GM12878 (cell line): ENCODE measurements around the gene SUPT4H1. TPM values are rescaled to one million over a fixed set of nuclear protein-coding genes. Genes with fewer than 3 reads are reported as not detected.

Experiments
- ATAC-seq: fragments of 200-7000 bp; cut with Tn5 transposase; 3 replicates; pipeline ENCODE4 v1.9.1; 2020; ENCODE audit warnings: mild to moderate bottlenecking, moderate library complexity
- BruUV-seq: library from RNA; stranded (reverse); fragments of 400-500 nt; replicated peaks from 2 replicates; lab custom pipeline; 2021; lab: Mats Ljungman, UMichigan
- CTCF ChIA-PET: fragments of 300-600 bp; sonication (Branson Sonifier 250); formaldehyde crosslinking; extraction: SDS; loops from one replicate; lab custom pipeline; 2021; ENCODE audit warnings: inconsistent platforms; lab: Yijun Ruan, JAX
- POLR2A ChIA-PET: fragments of 350-600 bp; formaldehyde crosslinking; extraction: SDS; loops from one replicate; lab custom pipeline; 2021; ENCODE audit warnings: inconsistent platforms; lab: Charles Lee
- RAD21 ChIA-PET: fragments of 300-600 bp; sonication (Branson Sonifier 250); formaldehyde crosslinking; loops from one replicate; lab custom pipeline; 2023; ENCODE audit warnings: antibody characterized with exemption; ENCODE audit not compliant: unreplicated experiment; lab: Charles Lee
- SMC1A ChIA-PET: fragments of 300-600 bp; sonication (Branson Sonifier 250); formaldehyde crosslinking; loops from one replicate; lab custom pipeline; 2023; ENCODE audit not compliant: unreplicated experiment, uncharacterized antibody; lab: Charles Lee
- DNase-seq: peaks from one replicate; pipeline ENCODE4 v3.0.0-alpha.2; 2011; ENCODE audit warnings: low read depth, low spot score
- FAIRE-seq: peaks from 3 replicates; lab custom pipeline; 2011; peaks lifted over from hg19 to GRCh38; lab: Jason Lieb, UNC
- H2AFZ ChIP-seq: 2 replicates; pipeline ENCODE4 v1.6.0; 2011; ENCODE audit warnings: low read depth, low read length, control low read depth; ENCODE audit not compliant: control insufficient read depth
- H3K27ac ChIP-seq: 2 replicates; pipeline ENCODE4 v1.5.1; 2011; ENCODE audit warnings: control low read depth; ENCODE audit not compliant: control insufficient read depth, insufficient read depth
- H3K27me3 ChIP-seq, 2 experiments: replicated peaks in 1 of 2; 2 replicates each; pipeline versions ENCODE4 v1.6.0 to v1.6.1; 2011; ENCODE audit warnings: low read length in 1 of 2; ENCODE audit not compliant: control insufficient read depth in 2 of 2, insufficient read depth in 2 of 2
- H3K36me3 ChIP-seq, 2 experiments: 2 replicates each; pipeline ENCODE4 v1.5.1; 2011; ENCODE audit warnings: low read length in 1 of 2; ENCODE audit not compliant: control insufficient read depth in 2 of 2, insufficient read depth in 2 of 2
- H3K4me1 ChIP-seq: 2 replicates; pipeline ENCODE4 v1.6.1; 2011; ENCODE audit warnings: mild to moderate bottlenecking, low read length, moderate library complexity, mixed read lengths; ENCODE audit not compliant: control insufficient read depth, insufficient read depth
- H3K4me2 ChIP-seq: 2 replicates; pipeline ENCODE4 v1.6.0; 2011; ENCODE audit warnings: control low read depth; ENCODE audit not compliant: control insufficient read depth, insufficient read depth
- H3K4me3 ChIP-seq: fragments of 200-600 bp; sonication (generic); 2 replicates; pipeline ENCODE4 v1.5.1; 2016
- H3K79me2 ChIP-seq: 2 replicates; pipeline ENCODE4 v1.6.0; 2011; ENCODE audit warnings: low read length; ENCODE audit not compliant: control insufficient read depth, insufficient read depth
- H3K9ac ChIP-seq: 2 replicates; pipeline ENCODE4 v1.8.0; 2011; ENCODE audit warnings: low read length, control low read depth, mixed read lengths; ENCODE audit not compliant: control insufficient read depth, insufficient read depth
- H3K9me3 ChIP-seq: replicated peaks from 3 replicates; pipeline ENCODE4 v1.5.1; 2011; ENCODE audit warnings: mild to moderate bottlenecking, low read length; ENCODE audit not compliant: control insufficient read depth, insufficient read depth
- H4K20me1 ChIP-seq: 2 replicates; pipeline ENCODE4 v1.6.0; 2011; ENCODE audit not compliant: control insufficient read depth, insufficient read depth
- BMI1 ChIP-seq: fragments of 450-650 bp; IDR thresholded peaks from 2 replicates; pipeline ENCODE4 v1.6.1; 2016; ENCODE audit warnings: mild to moderate bottlenecking, moderate library complexity, borderline replicate concordance
- GATAD2B ChIP-seq: fragments of 450-650 bp; conservative IDR thresholded peaks from 2 replicates; pipeline ENCODE4 v1.6.1; 2017; ENCODE audit warnings: low read depth, mild to moderate bottlenecking, moderate library complexity
- IKZF2 ChIP-seq, 2 experiments: fragments of 450-650 bp; IDR thresholded peaks; 2 replicates each; pipeline ENCODE4 v1.6.1; 2017; ENCODE audit warnings: mild to moderate bottlenecking in 2 of 2, moderate library complexity in 2 of 2
- KLF5 ChIP-seq: fragments of 450-650 bp; IDR thresholded peaks from 2 replicates; pipeline ENCODE4 v1.6.1; 2014; ENCODE audit warnings: mild to moderate bottlenecking; ENCODE audit not compliant: partially characterized antibody
- MYC ChIP-seq: IDR thresholded peaks from 2 replicates; pipeline ENCODE4 v1.6.1; 2011; ENCODE audit warnings: mild to moderate bottlenecking, low read length, moderate library complexity, inconsistent platforms; ENCODE audit not compliant: insufficient read depth, insufficient replicate concordance, insufficient read length, severe bottlenecking
- SREBF1 ChIP-seq: IDR thresholded peaks from 2 replicates; pipeline ENCODE4 v1.6.1; 2012; ENCODE audit warnings: mild to moderate bottlenecking, low read length
- YBX1 ChIP-seq: fragments of 450-650 bp; IDR thresholded peaks from 2 replicates; pipeline ENCODE4 v1.6.1; 2016; ENCODE audit warnings: antibody characterized with exemption
- ZBED1 ChIP-seq: IDR thresholded peaks from 2 replicates; pipeline ENCODE4 v1.6.1; 2016; ENCODE audit warnings: borderline replicate concordance
- WGBS: methylation state at CpG from one replicate; pipeline ENCODE4 v1.1.6; 2016; ENCODE audit warnings: low lambda C conversion rate; ENCODE audit not compliant: insufficient replicate concordance, insufficient coverage; ENCODE audit errors: missing lambda C conversion rate; 5-methylcytosine and 5-hydroxymethylcytosine counted together
- in situ Hi-C: fragments of 300-500 bp; cut with MboI; formaldehyde crosslinking; loops from 9 replicates; pipeline ENCODE4 v1.14.3; 2018; ENCODE audit warnings: mixed read lengths
- intact Hi-C: fragments of 100-400 bp; cut with micrococcal nuclease; formaldehyde crosslinking; loops from one replicate; pipeline ENCODE4 v1.14.2; 2022; ENCODE audit not compliant: unreplicated experiment
- polyA plus RNA-seq, 11 experiments: library from polyadenylated mRNA; depleted of rRNA in 4 of 11; unstranded in 6 of 11; stranded (reverse) in 5 of 11; fragments of >200 nt; fragmentation: Nextera tagmentation in 4 of 11; fragmentation: Illumina TruSeq in 1 of 11; extraction: Ambion mirVana in 4 of 11; extraction: Trizol in 1 of 11; gene quantifications; 1 replicate in 1 of 11; 2 replicates in 10 of 11; pipeline versions ENCODE4 v1.2.1 to v1.2.3, GENCODE V29; 2011 to 2016; ENCODE audit warnings: inconsistent platforms in 2 of 11, missing spikeins in 2 of 11, low read depth in 1 of 11
- total RNA-seq, 4 experiments: library from RNA; depleted of rRNA in 3 of 4; stranded (reverse); fragments of >200 nt in 3 of 4; fragmentation: Illumina TruSeq in 1 of 4; extraction: Trizol in 1 of 4; gene quantifications; 2 replicates each; pipeline versions ENCODE4 v1.2.1 to v1.2.3, GENCODE V29; 2013 to 2021
- TF ChIP-seq, protein P1 (sequence below): IDR thresholded peaks from 2 replicates; pipeline ENCODE4 v1.6.1; 2012; ENCODE audit warnings: low read depth, low read length, improper control_type of control experiment
- TF ChIP-seq, protein P2 (sequence below): fragments of 450-650 bp; IDR thresholded peaks from 2 replicates; pipeline ENCODE4 v1.6.1; 2017; ENCODE audit warnings: antibody characterized with exemption, mild to moderate bottlenecking, moderate library complexity
- TF ChIP-seq, protein P3 (sequence below): fragments of 450-650 bp; IDR thresholded peaks from 2 replicates; pipeline ENCODE4 v1.6.1; 2018; ENCODE audit warnings: borderline replicate concordance, mild to moderate bottlenecking; ENCODE audit not compliant: partially characterized antibody
- TF ChIP-seq, protein P4 (sequence below): fragments of 450-650 bp; IDR thresholded peaks from 2 replicates; pipeline ENCODE4 v1.6.1; 2014; ENCODE audit warnings: mild to moderate bottlenecking
- TF ChIP-seq, protein P5 (sequence below): fragments of 450-650 bp; IDR thresholded peaks from 2 replicates; pipeline ENCODE4 v1.6.1; 2017; ENCODE audit warnings: borderline replicate concordance

SUPT4H1 gene
- total and polyA plus RNA-seq, 10 of the 15 experiments (the other 5 are each of a cell fraction or from before 2014, with no cell fraction given): 83.8 to 293 (median 128) TPM

DNA sequence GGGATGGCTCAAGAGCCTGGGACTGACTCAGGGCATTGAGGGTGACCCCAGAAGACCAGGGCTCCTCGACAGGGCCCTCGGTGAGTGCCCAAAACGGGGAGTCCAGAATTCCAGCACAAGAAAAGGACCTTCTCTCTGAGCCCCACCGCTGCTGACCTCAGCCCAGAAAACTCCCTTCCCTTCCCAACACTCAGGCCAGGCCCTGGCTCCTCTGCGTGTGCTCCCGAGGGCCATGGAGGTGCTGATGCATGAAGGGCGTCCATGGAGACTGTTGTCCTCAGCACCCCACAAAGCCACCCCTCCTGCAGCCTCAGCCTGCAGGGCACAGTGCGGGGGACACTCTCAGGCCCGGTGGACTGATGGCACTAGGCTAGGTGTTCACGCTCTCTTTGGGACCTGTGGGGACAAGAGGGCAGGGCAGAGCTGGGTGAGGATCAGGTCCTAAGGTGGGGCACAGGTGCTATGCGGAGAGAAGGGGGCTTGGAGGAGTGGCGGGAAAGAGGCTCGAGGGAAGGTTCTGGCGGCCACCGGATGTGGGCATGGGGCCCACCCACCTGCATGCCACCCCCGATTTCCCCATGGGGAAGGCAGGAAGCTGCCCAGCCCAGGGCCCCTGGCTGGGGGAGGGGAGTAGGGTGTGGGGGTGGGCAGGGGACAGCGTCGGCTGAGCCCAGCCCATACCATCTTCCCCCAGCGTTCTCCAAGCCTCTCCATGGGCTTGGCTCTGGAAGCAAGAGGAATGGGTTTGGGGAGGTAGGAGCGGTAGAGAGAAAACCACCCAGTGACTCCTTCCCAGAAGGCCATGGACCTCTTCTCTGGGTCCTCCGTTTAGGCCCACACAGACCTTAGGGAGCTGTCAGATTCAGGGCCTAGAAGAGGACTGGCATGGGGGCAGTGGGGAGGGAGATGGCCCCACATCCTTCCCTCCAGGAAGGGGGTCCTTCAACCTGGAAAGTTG, 18.9 kb downstream of the SUPT4H1 start:
- ATAC-seq (no peak), FAIRE-seq (no peak), DNase-seq (no peak)
- H3K79me2 ChIP-seq: peaks cover 88% of the 10 kb centered on the region
- intact Hi-C loops (no loop called here), in situ Hi-C loops (loop anchor here (10.0 kb wide), 1 partner anchor 1502 kb away; no protein-coding TSS in a partner anchor)
- H2AFZ ChIP-seq: no peak overlapping the region
- H3K27me3 ChIP-seq: no peaks in the 10 kb centered on the region
- H4K20me1 ChIP-seq: no peaks in the 10 kb centered on the region; the same call in 1 of the 2 replicates
- 0% methylated on average over 19 of the region's 21 CpGs for WGBS
- BruUV-seq: no TSS peak
- H3K4me3 ChIP-seq: peak overlapping the region; percentile 83
- peak overlapping the region; percentile 100 for H3K27ac ChIP-seq
- ChIA-PET RAD21 (interaction anchor here (0.8 to 18.1 kb wide), 9 partner anchors 9 to 379 kb away, joined by 3 to 323 read pairs (median 3); partner anchors contain the start of genes RNF43 and SUPT4H1), CTCF (interaction anchor here (1.0 to 3.2 kb wide), 6 partner anchors 8 to 82 kb away, joined by 3 to 28 read pairs (median 8); partner anchors contain the start of gene RNF43), SMC1A (interaction anchor here (1.2 to 8.6 kb wide), 6 partner anchors 11 to 84 kb away, joined by 3 to 143 read pairs (median 8); partner anchors contain the start of genes RNF43 and SUPT4H1), POLR2A (interaction anchor here (0.5 to 18.5 kb wide), 9 partner anchors 11 to 772 kb away, joined by 3 to 373 read pairs (median 4); partner anchors contain the start of genes RNF43 and SUPT4H1)
- H3K36me3 ChIP-seq: peaks cover 6 to 14% of the 10 kb centered on the region in 2 experiments
- H3K9me3 ChIP-seq: no peaks in the 10 kb centered on the region; the same call in 2 of the 3 replicates
- H3K9ac ChIP-seq: peak overlapping the region; percentile 100
- H3K4me1 ChIP-seq: peaks cover 45% of the 10 kb centered on the region
- H3K4me2 ChIP-seq: peak overlapping the region; percentile 99
- TF ChIP-seq, protein P1, sequence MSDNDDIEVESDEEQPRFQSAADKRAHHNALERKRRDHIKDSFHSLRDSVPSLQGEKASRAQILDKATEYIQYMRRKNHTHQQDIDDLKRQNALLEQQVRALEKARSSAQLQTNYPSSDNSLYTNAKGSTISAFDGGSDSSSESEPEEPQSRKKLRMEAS: no peak; the same call in 1 of the 2 replicates
- TF ChIP-seq, protein P2, sequence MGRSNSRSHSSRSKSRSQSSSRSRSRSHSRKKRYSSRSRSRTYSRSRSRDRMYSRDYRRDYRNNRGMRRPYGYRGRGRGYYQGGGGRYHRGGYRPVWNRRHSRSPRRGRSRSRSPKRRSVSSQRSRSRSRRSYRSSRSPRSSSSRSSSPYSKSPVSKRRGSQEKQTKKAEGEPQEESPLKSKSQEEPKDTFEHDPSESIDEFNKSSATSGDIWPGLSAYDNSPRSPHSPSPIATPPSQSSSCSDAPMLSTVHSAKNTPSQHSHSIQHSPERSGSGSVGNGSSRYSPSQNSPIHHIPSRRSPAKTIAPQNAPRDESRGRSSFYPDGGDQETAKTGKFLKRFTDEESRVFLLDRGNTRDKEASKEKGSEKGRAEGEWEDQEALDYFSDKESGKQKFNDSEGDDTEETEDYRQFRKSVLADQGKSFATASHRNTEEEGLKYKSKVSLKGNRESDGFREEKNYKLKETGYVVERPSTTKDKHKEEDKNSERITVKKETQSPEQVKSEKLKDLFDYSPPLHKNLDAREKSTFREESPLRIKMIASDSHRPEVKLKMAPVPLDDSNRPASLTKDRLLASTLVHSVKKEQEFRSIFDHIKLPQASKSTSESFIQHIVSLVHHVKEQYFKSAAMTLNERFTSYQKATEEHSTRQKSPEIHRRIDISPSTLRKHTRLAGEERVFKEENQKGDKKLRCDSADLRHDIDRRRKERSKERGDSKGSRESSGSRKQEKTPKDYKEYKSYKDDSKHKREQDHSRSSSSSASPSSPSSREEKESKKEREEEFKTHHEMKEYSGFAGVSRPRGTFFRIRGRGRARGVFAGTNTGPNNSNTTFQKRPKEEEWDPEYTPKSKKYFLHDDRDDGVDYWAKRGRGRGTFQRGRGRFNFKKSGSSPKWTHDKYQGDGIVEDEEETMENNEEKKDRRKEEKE: no peak
- TF ChIP-seq, protein P3, sequence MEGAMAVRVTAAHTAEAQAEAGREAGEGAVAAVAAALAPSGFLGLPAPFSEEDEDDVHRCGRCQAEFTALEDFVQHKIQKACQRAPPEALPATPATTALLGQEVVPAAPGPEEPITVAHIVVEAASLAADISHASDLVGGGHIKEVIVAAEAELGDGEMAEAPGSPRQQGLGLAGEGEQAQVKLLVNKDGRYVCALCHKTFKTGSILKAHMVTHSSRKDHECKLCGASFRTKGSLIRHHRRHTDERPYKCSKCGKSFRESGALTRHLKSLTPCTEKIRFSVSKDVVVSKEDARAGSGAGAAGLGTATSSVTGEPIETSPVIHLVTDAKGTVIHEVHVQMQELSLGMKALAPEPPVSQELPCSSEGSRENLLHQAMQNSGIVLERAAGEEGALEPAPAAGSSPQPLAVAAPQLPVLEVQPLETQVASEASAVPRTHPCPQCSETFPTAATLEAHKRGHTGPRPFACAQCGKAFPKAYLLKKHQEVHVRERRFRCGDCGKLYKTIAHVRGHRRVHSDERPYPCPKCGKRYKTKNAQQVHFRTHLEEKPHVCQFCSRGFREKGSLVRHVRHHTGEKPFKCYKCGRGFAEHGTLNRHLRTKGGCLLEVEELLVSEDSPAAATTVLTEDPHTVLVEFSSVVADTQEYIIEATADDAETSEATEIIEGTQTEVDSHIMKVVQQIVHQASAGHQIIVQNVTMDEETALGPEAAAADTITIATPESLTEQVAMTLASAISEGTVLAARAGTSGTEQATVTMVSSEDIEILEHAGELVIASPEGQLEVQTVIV: no peak
- TF ChIP-seq, protein P4, sequence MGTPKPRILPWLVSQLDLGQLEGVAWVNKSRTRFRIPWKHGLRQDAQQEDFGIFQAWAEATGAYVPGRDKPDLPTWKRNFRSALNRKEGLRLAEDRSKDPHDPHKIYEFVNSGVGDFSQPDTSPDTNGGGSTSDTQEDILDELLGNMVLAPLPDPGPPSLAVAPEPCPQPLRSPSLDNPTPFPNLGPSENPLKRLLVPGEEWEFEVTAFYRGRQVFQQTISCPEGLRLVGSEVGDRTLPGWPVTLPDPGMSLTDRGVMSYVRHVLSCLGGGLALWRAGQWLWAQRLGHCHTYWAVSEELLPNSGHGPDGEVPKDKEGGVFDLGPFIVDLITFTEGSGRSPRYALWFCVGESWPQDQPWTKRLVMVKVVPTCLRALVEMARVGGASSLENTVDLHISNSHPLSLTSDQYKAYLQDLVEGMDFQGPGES: no peak
- no peak for TF ChIP-seq SREBF1
- no peak for TF ChIP-seq MYC
- TF ChIP-seq ZBED1: no peak
- TF ChIP-seq, protein P5, sequence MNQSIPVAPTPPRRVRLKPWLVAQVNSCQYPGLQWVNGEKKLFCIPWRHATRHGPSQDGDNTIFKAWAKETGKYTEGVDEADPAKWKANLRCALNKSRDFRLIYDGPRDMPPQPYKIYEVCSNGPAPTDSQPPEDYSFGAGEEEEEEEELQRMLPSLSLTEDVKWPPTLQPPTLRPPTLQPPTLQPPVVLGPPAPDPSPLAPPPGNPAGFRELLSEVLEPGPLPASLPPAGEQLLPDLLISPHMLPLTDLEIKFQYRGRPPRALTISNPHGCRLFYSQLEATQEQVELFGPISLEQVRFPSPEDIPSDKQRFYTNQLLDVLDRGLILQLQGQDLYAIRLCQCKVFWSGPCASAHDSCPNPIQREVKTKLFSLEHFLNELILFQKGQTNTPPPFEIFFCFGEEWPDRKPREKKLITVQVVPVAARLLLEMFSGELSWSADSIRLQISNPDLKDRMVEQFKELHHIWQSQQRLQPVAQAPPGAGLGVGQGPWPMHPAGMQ: no peak
- TF ChIP-seq YBX1: no peak
- no peak for TF ChIP-seq KLF5
- TF ChIP-seq IKZF2 (IDR thresholded peaks at IDR 0.05): peak; percentile 56 to 61; a peak in 3 of 4 replicates
- peak; percentile 65; the same call in 1 of the 2 replicates for TF ChIP-seq GATAD2B
- no peak for TF ChIP-seq BMI1
